Skeletal muscle tissue (tissue), 4 donors: Measurements from ENCODE around the gene PCDHGA10. TPM values are rescaled to one million over a fixed set of nuclear protein-coding genes. Genes with fewer than 3 reads are reported as not detected.
"Not testable (repeated sequence)": the region's sequence is repeated elsewhere in the genome, so short reads cannot be mapped to it uniquely, and the experiment has no call there.

Source experiments
- H3K27ac ChIP-seq: one replicate; pipeline ENCODE4 v1.7.0; 2013; ENCODE audit warnings: mild to moderate bottlenecking, low read depth, low read length, inconsistent platforms
- H3K27me3 ChIP-seq, 3 donors: one replicate each; pipeline ENCODE4 v1.7.0; 2013; ENCODE audit warnings: low read length in 3 of 3; ENCODE audit not compliant: control insufficient read depth in 3 of 3, insufficient read depth in 3 of 3
- H3K36me3 ChIP-seq, 3 donors: one replicate each; pipeline ENCODE4 v1.7.0; 2013; ENCODE audit warnings: low read length in 3 of 3; ENCODE audit not compliant: control insufficient read depth in 3 of 3, insufficient read depth in 3 of 3
- H3K4me1 ChIP-seq, 3 donors: one replicate each; pipeline ENCODE4 v1.7.0; 2013; ENCODE audit warnings: low read length in 3 of 3, mild to moderate bottlenecking in 3 of 3; ENCODE audit not compliant: control insufficient read depth in 3 of 3, insufficient read depth in 3 of 3
- H3K4me3 ChIP-seq, 3 donors: one replicate each; pipeline ENCODE4 v1.7.0; 2013; ENCODE audit warnings: low read length in 3 of 3
- H3K9ac ChIP-seq, 3 donors: one replicate each; pipeline ENCODE4 v1.7.0; 2013; ENCODE audit warnings: low read length in 3 of 3, mild to moderate bottlenecking in 3 of 3, moderate library complexity in 2 of 3, low read depth in 1 of 3
- H3K9me3 ChIP-seq, 3 donors: one replicate each; pipeline ENCODE4 v1.7.0; 2013; ENCODE audit warnings: low read length in 3 of 3; ENCODE audit not compliant: control insufficient read depth in 3 of 3
- total RNA-seq: library from RNA; depleted of rRNA; stranded (reverse); fragments of >200 nt; gene quantifications from one replicate; pipeline ENCODE4 v1.2.3, GENCODE V29; 2014
- donor health status: Osteomylitis.

Gene PCDHGA10
- total RNA-seq, 1 donor from 2014 or later, result 4.2 TPM

DNA sequence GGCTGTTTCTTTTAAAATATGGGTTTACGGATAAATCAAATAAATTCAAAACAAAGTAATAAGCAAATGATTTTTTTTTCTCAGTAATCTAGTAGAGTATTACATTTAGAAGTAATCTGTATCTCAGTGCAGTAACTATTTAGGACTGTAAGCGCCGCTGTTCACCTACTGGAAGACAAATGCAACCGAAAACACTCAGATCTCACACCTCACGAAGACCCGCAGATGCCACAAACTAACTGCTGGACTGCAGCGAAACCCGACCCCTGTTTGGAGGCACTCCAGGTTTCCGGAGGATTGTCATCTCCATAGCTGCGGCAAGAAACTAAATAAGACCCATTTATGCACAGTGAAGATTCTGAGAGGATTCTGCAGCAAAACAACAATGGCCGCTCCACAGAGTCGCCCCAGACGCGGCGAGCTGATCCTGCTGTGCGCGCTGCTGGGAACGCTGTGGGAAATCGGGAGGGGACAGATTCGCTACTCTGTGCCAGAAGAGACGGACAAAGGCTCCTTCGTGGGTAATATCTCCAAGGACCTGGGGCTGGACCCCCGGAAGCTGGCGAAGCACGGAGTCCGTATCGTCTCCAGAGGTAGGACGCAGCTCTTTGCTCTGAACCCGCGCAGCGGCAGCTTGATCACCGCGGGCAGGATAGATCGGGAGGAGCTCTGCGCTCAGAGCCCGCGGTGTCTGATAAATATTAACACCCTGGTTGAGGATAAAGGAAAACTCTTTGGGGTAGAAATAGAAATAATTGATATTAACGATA lies 20.2 kb upstream of the PCDHGA10 start, which contains the start of gene PCDHGA8:
PCDHGA8 (plus strand) TSS at position 205 of the 770 bp plus-strand sequence; CDS start at position 386, 181 bp downstream.
- Histone ChIP-seq H3K36me3 (peaks cover 0 to 6% (median 0%) of the 10 kb centered on the region in 3 donors), H3K4me1 (peaks cover 0 to 15% (median 0%) of the 10 kb centered on the region in 3 donors), H3K27me3 (peaks cover 0 to 18% (median 12%) of the 10 kb centered on the region in 3 donors), H3K9ac (no peak within 1 kb of the TSS), H3K9me3 (peaks cover 12 to 31% (median 20%) of the 10 kb centered on the region in 3 donors), H3K27ac (no peak within 1 kb of the TSS), H3K4me3 (peak within 1 kb of the TSS in 2 of 3 donors; percentile 44 to 49)

DNA sequence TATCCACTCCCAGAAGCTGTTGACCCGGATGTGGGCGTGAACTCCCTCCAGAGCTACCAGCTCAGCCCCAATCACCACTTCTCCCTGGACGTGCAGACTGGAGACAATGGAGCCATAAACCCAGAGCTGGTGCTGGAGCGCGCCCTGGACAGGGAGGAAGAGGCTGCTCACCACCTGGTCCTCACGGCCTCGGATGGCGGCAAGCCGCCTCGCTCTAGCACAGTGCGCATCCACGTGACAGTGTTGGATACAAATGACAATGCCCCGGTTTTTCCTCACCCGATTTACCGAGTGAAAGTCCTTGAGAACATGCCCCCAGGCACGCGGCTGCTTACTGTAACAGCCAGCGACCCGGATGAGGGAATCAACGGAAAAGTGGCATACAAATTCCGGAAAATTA lies 19.5 kb upstream of the PCDHGA10 start:
- Histone ChIP-seq H3K27me3 (peaks cover 0 to 18% (median 12%) of the 10 kb centered on the region in 3 donors), H3K27ac (no peak overlapping the region), H3K9me3 (peaks cover 12 to 29% (median 19%) of the 10 kb centered on the region in 3 donors), H3K4me1 (peaks cover 0 to 15% (median 0%) of the 10 kb centered on the region in 3 donors), H3K9ac (no peak overlapping the region), H3K36me3 (peaks cover 0 to 6% (median 0%) of the 10 kb centered on the region in 3 donors), H3K4me3 (peak overlapping the region in 1 of 3 donors; percentile 49)

DNA sequence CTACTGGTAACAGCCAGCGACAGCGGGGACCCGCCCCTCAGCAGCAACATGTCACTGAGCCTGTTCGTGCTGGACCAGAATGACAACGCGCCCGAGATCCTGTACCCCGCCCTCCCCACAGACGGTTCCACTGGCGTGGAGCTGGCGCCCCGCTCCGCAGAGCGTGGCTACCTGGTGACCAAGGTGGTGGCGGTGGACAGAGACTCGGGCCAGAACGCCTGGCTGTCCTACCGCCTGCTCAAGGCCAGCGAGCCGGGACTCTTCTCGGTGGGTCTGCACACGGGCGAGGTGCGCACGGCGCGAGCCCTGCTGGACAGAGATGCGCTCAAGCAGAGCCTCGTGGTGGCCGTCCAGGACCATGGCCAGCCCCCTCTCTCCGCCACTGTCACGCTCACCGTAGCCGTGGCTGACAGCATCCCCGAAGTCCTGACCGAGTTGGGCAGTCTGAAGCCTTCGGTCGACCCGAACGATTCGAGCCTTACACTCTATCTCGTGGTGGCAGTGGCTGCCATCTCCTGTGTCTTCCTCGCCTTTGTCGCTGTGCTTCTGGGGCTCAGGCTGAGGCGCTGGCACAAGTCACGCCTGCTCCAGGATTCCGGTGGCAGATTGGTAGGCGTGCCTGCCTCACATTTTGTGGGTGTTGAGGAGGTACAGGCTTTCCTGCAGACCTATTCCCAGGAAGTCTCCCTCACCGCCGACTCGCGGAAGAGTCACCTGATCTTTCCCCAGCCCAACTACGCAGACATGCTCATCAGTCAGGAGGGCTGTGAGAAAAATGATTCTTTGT lies 18.2 kb upstream of the PCDHGA10 start:
- H3K9me3 ChIP-seq, result peaks cover 13 to 29% (median 20%) of the 10 kb centered on the region in 3 donors
- H3K4me1 ChIP-seq, result peaks cover 0 to 16% (median 5%) of the 10 kb centered on the region in 3 donors
- H3K4me3 ChIP-seq, result peak overlapping the region in 1 of 3 donors; percentile 31
- H3K9ac ChIP-seq, H3K27ac ChIP-seq, H3K36me3 ChIP-seq: not testable (repeated sequence)
- peaks cover 0 to 18% (median 12%) of the 10 kb centered on the region in 3 donors for H3K27me3 ChIP-seq

DNA sequence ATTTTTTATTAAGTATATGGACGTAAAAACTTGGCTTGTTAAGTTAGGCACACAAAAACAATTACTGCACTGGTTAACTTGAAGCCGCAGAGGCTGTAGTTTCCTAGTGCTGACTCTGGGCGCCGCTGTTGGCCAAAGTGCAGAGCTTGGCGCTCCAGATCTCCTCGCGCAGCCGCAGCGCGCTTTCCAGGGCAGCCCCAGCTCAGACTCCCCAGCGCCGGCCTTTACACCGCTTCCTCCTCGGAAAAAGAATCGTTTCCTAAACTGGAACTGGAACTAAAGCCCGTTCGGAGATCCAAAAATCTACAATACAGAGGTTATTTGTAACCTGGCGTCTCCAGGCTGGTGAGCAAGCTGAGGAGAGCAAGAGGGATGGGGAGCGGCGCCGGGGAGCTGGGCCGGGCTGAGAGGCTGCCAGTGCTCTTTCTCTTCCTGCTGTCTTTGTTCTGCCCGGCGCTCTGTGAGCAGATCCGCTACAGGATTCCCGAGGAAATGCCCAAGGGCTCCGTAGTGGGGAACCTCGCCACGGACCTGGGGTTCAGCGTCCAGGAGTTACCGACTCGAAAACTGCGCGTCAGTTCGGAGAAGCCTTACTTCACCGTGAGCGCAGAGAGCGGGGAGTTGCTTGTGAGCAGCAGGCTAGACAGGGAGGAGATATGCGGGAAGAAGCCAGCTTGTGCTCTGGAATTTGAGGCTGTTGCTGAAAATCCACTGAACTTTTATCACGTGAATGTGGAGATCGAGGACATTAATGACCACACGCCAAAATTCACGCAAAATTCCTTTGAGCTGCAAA lies 14.8 kb upstream of the PCDHGA10 start, which contains the start of gene PCDHGB5:
PCDHGB5 (plus strand) TSS at position 192 of the 796 bp plus-strand sequence; CDS start at position 373, 181 bp downstream.
- H3K27ac ChIP-seq, H3K36me3 ChIP-seq: not testable (repeated sequence)
- Histone ChIP-seq H3K9me3 (peaks cover 12 to 32% (median 19%) of the 10 kb centered on the region in 3 donors), H3K4me1 (peaks cover 0 to 23% (median 6%) of the 10 kb centered on the region in 3 donors), H3K27me3 (peaks cover 0 to 12% (median 8%) of the 10 kb centered on the region in 3 donors), H3K9ac (peak within 1 kb of the TSS in 1 of 3 donors; percentile 12), H3K4me3 (peak within 1 kb of the TSS; percentile 51 to 60 (median 54))

DNA sequence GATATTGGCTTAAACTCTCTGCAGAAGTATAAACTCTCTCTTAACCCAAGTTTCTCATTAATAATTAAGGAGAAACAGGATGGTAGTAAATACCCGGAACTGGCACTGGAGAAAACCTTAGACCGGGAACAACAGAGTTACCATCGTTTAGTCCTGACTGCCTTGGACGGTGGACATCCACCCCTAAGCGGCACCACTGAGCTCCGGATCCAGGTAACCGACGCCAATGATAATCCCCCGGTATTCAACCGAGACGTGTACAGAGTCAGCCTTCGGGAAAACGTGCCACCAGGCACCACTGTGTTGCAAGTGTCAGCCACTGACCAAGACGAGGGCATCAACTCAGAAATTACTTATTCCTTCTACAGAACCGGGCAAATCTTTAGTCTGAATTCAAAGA lies 14.2 kb upstream of the PCDHGA10 start:
- Histone ChIP-seq H3K4me3 (peak overlapping the region; percentile 40 to 54 (median 48)), H3K9ac (peak overlapping the region in 1 of 3 donors; percentile 12), H3K9me3 (peaks cover 12 to 31% (median 23%) of the 10 kb centered on the region in 3 donors), H3K4me1 (peaks cover 0 to 28% (median 6%) of the 10 kb centered on the region in 3 donors), H3K27me3 (peaks cover 0 to 8% (median 7%) of the 10 kb centered on the region in 3 donors), H3K27ac (no peak overlapping the region), H3K36me3 (peaks cover 0 to 3% (median 3%) of the 10 kb centered on the region in 3 donors)

DNA sequence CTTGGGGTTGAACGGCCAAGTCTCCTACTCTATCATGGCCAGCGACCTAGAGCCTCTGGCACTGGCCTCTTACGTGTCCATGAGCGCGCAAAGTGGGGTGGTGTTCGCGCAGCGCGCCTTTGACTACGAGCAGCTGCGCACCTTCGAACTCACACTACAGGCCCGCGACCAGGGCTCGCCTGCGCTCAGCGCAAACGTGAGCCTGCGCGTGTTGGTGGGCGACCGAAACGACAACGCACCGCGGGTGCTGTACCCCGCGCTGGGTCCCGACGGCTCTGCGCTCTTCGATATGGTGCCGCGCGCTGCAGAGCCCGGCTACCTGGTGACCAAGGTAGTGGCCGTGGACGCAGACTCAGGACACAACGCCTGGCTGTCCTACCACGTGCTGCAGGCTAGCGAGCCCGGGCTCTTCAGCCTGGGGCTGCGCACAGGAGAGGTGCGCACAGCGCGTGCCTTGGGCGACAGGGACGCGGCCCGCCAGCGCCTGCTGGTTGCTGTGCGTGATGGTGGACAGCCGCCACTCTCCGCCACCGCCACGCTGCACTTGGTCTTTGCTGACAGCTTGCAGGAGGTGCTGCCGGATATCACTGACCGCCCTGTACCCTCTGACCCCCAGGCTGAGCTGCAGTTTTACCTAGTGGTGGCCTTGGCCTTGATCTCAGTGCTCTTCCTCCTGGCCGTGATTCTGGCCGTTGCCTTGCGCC lies 13.1 kb upstream of the PCDHGA10 start:
- H3K4me1 ChIP-seq, result peaks cover 0 to 27% (median 6%) of the 10 kb centered on the region in 3 donors
- peaks cover 0 to 7% (median 3%) of the 10 kb centered on the region in 3 donors for H3K27me3 ChIP-seq
- peaks cover 0 to 6% (median 3%) of the 10 kb centered on the region in 3 donors for H3K36me3 ChIP-seq
- no peak overlapping the region for H3K9ac ChIP-seq
- no peak overlapping the region for H3K27ac ChIP-seq
- H3K4me3 ChIP-seq, result peak overlapping the region; percentile 43 to 66 (median 51)
- peaks cover 10 to 30% (median 30%) of the 10 kb centered on the region in 3 donors for H3K9me3 ChIP-seq

DNA sequence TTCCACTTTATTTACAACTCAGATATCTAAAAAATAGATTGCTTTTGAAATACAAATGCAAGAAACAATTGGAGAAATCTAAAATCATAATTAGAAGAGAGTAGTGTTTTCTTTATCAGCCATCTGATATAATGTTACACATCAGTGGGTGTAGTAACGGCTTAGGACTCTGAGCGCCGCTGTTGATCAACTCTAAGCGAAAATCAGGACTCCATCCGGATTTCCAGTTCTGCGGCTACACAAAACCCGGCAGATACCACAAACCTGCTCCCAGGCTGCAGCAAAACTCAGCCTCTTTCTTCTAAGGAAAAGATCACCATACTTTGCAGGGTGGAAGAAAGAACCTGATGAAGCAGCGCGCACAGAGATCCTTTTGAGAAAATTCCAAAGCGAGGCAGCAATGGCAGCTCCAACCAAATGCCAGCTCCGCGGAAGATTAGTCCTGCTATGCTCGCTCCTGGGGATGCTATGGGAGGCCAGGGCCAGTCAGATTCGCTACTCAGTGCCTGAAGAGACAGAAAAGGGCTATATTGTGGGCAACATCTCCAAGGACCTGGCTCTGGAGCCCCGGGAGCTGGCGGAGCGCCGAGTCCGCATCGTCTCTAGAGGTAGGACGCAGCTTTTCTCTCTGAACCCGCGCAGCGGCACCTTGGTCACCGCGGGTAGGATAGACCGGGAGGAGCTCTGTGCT lies 10.1 kb upstream of the PCDHGA10 start, which contains the start of gene PCDHGA9:
PCDHGA9 (plus strand) TSS at position 226 of the 691 bp plus-strand sequence; CDS start at position 401, 175 bp downstream.
- Histone ChIP-seq H3K4me3 (peak within 1 kb of the TSS; percentile 64 to 70 (median 65)), H3K9me3 (peaks cover 9 to 31% (median 29%) of the 10 kb centered on the region in 3 donors), H3K9ac (peak within 1 kb of the TSS in 1 of 3 donors; percentile 50), H3K27ac (no peak within 1 kb of the TSS), H3K4me1 (peaks cover 0 to 25% (median 6%) of the 10 kb centered on the region in 3 donors), H3K36me3 (peaks cover 0 to 8% (median 3%) of the 10 kb centered on the region in 3 donors), H3K27me3 (peaks cover 0 to 3% (median 2%) of the 10 kb centered on the region in 3 donors)

DNA sequence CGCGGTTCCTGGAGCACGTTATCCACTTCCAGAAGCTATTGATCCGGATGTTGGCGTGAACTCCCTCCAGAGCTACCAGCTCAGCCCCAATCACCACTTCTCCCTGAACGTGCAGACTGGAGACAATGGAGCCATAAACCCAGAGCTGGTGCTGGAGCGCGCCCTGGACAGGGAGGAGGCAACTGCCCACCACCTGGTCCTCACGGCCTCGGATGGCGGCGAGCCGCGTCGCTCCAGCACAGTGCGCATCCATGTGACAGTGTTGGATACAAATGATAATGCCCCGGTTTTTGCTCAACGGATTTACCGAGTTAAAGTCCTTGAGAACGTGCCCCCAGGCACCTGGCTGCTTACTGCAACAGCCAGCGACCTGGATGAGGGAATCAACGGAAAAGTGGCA lies 9.4 kb upstream of the PCDHGA10 start:
- H3K4me1 ChIP-seq, result peaks cover 0 to 25% (median 6%) of the 10 kb centered on the region in 3 donors
- peaks cover 0 to 3% (median 2%) of the 10 kb centered on the region in 3 donors for H3K27me3 ChIP-seq
- H3K27ac ChIP-seq, result no peak overlapping the region
- no peak overlapping the region for H3K9ac ChIP-seq
- peak overlapping the region; percentile 52 to 65 (median 64) for H3K4me3 ChIP-seq
- peaks cover 0 to 8% (median 3%) of the 10 kb centered on the region in 3 donors for H3K36me3 ChIP-seq
- H3K9me3 ChIP-seq, result peaks cover 9 to 34% (median 29%) of the 10 kb centered on the region in 3 donors
